Left renal pelvis (tissue), 4 donors: ENCODE results near the gene TPCN1. TPM values are rescaled to one million over a fixed set of nuclear protein-coding genes. Genes with fewer than 3 reads are reported as not detected.

Source experiments
- DNase-seq, 4 donors: peaks; one replicate each; pipeline ENCODE4 v3.0.0-alpha.2; 2013; ENCODE audit warnings: low read depth in 4 of 4, low spot score in 3 of 4
- polyA plus RNA-seq, 4 donors: library from polyadenylated mRNA; unstranded; fragments of 120-200 nt; gene quantifications; one replicate each; pipeline ENCODE4 v1.2.1, GENCODE V29; 2013; ENCODE audit not compliant: insufficient read length in 4 of 4

TPCN1 gene
- polyA plus RNA-seq, 4 donors, result 20.4 to 46.8 (median 30.1) TPM

DNA sequence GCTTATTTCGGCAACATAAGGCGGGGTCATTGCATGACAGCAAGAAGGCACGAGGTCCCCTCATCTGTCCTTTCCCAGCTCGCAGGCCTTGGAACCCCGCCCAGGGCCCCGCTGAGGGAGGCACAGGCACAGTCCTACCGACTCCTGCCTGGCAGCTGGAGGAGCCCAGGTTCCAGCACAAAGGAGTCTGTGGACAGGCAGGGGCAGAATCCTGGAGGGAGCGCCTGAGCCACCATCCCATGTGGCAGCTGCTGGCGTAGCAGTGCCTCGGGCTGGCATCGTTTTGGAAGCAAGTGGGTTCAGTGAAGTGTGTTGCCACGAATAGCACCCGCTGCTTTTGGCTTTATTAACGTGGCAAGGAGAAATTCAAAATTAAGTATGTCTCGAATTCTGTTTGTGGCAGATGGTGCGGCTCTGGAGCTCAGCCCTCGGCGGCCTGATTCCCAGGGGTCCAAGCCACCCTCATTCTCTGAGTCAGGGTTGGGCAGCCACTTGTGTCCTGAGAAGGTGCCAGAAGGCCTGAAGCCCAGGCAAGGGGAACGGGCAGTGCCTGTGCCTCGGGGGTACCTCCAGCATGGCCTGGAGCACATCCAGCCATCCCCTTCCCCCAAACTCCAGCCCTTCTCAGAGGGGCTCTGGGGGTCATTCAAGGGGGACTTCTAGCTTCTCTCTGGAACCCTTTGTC is 77.7 kb downstream of the TPCN1 start:
- no peak for DNase-seq

DNA sequence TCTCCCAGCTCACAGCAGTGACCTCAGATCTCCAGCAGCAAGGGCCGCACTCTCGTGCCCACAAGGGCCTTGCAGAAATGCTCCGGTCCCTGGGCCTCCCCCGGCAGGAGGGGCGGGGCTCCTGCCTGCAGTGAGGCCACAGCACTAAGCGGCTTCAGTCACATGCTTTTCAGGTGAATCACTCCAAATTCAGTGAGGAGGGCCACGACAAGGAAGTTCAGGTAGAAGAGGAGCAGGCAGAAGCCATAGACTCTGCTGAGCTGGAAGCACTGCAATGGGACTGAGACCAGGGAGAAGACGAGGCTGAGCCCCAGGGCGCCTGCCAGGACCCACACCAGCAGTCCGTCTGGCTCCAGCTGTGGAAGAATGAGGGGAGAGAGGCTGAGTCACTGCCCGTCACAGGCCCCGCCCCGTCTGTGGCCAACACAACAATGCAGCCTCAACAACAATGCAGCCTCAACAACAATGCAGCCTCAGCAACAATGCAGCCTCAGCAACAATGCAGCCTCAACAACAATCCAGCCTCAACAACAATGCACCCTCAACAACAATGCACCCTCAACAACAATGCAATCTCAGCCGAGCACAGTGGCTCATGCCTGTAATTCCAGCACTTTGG is 78.5 kb downstream of the TPCN1 start:
- DNase-seq, result no peak

DNA sequence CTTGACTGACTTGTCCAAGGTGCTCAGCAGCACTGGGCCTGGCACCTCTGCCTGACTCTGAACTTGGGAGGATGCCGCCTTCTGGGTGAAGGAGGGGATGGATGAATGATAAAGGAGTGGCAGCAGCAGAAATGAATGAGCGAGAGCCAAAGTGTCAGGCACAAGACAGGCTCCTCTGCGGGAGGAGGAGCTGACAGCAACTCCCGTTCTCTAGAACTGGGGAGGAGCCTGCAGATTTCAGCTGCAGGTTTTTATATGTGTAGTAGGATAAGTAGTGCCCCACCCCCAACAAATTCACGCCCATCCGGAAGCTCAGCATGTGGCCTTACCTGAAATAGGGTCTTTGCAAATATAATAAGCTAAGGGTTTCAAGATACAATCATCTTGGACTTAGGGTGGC is 80.5 kb downstream of the TPCN1 start:
- DNase-seq, result no peak

DNA sequence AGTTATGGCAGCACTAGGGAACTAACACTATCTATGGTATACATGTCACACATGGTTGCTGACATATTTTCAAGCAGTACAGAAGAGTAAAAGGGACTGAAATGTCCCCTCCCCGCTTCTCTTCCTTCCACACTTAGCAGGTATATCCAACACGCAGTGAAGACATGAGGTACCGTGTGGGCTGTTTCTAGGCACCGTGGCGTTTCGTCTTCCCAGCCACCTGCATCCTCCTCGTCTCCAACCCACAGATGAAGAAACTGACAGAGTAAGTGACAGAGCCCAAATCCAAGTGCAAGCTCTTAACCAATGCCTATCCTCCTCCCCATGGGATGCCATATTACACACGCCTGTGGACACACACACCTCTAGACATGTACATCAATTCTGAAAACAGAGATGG is 81.2 kb downstream of the TPCN1 start:
- no peak for DNase-seq

DNA sequence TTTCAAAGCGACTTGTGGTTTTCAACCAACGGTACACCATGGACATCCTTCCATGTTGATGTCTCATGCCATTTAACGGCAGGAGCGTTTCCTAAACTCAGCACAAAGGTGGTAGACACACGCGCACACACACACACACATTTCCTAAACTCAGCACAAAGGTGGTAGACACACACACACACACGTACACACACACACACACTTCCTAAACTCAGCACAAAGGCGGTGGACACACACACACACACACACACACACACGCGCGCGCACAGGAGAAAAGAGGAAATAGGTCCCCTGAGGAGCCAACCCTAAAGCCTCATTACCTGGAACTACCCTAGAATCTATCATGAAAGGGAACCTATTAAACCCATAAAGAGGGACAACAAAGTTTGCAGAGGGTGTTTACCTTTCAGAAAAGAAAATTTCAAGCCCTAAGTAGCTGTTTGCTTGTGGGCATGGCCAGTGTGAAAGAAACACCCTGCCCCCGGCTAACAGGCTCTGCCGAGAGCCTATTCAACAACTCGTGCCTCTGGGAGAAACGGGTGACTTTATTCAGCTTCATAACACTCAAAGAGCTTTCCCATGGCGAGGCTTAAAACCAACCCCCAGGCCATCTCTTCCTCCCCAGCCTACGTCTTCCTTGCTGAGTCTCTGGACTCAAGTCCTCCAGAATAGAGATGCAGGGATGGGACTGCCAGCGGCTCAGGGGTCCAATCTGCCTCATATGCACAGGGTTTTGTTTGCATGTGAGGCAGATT is 81.8 kb downstream of the TPCN1 start:
- no peak for DNase-seq

DNA sequence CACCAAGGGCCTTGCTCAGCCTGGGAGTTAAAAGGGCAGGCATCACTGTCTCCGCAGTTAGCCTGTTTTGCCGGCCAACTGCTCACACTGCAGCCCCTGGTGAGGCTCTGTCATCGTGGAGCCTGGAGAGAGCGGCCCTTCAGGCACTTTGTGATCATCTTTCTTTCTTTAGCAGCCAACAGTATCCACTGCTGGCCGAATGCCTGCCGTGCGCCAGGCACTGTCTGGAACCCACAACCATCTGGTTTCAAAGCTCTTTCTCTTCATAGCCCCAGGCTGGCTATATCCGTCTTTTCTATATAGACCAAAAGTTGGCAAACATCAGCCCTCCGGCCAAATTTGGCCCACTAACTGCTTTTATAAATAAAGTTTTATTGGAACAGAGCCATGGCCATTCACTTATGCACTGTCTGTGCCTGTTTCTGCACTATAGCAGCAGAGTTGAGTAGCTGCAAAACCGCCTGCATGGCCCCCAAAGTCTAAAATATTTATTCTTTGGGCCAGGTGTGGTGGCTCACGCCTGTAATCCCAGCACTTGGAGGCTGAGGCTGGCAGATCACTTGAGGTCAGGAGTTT is 84.1 kb downstream of the TPCN1 start:
- no peak for DNase-seq

DNA sequence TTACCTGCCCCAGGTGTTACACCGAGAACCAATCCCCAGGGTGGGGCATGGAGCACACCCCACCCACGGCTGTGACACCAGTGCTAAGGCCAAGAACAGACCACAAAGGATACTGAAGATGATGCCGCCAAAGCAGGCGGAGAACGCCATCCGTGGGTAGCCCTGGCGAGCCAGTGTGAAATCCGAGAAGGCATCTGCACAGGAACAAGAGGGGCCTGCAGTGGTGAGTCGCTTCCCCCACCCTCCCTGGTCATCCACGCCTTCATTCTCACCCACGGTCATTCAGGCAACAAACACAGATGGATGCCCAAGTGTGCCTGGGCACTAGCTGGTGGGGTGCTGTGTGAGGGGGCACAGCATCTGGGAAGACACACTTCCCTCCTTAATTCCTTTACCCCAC is 85.1 kb downstream of the TPCN1 start:
- DNase-seq, result no peak

DNA sequence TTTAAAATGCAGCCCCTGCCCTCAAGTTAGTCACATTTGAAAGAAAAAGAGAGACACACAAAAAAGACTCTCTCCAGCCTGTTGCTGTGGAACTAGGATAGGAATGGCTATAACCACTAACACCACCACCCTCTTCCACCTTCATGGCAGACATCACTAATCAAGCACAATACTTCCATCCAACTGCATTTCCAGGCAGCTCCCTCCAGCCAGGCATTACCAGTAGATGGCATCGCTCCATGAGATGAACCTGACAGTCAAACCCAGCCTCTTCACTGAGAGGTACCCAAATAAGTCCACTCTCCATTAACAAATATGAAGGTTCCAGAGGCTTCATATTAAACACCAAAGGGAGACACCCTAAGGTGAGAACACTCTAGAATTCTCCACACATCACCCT is 89.2 kb downstream of the TPCN1 start:
- DNase-seq, result no peak

DNA sequence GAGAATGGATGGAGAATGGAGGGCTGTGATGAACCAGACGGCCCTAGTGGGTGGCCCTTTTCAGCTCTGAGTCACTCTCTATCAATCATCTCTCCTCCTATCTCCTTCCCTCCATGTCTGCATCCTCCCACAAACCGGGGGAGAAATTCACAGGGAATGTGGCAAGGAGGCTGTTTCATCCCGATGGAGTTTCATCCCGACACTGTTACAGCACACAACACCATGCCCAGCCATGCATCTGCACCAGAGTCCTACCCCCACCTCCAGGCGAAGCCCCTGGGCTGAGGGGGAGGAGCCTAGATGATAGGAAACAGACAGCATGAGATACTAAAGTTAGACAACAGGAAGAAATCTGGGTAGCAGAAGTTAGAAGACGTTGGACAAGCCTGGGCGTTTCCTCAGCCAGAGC is 92.9 kb downstream of the TPCN1 start:
- DNase-seq, result no peak

DNA sequence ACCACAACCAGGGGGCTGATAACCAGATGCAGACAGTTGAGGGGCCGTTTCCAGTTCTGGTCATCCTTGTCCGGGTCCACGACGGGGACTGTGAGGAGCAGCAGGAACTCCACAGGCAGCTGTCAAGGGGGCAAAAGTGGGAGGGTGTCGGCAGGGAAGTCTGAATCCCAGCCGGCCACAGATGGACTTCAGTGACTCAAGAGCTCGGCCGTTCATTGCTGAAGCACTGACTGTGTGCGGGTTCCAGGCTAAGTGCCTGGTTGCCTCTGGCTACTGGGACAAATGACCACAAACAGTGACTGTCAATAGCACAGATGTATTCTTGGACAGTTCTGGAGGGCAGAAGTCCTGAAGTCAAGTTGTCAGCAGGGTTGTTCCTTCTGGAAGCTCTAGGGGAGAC is 94.1 kb downstream of the TPCN1 start:
- DNase-seq, result no peak

DNA sequence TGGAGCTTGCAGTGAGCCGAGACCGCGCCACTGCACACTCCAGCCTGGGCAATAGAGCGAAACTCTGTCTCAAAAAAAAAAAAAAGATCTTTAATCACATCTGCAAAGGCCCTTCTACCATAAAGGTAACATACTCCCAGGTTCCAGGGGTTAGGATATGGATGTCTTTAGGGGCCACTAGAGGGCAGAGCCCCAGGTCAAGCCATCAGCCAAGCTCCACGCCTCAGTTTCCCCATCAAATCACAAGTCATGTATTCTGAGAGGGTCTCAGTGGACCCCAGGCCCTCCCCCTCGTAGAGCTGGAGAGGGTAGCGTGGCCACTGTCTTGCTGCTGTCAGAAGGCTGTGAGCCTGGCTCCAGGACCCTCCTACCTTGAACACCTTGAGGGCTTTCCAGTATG is 94.9 kb downstream of the TPCN1 start:
- no peak for DNase-seq

DNA sequence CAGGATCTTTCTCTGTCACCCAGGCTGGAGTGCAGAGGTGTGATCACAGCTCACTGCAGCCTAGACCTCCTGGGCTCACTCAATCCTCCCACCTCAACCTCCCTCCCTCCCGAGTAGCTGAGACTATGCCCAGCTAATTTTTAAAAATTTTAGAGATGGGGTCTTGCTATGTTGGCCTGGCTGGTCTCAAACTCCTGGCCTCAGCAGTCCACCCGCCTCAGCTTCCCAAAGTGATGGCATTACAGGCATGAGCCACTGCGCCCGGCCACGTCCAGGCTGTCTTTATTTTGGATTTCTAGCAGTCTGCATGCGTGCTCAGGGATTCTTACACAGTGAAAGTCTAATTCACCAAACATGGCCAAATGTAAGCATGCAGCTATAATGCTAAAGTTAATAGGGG is 95.9 kb downstream of the TPCN1 start:
- no peak for DNase-seq

DNA sequence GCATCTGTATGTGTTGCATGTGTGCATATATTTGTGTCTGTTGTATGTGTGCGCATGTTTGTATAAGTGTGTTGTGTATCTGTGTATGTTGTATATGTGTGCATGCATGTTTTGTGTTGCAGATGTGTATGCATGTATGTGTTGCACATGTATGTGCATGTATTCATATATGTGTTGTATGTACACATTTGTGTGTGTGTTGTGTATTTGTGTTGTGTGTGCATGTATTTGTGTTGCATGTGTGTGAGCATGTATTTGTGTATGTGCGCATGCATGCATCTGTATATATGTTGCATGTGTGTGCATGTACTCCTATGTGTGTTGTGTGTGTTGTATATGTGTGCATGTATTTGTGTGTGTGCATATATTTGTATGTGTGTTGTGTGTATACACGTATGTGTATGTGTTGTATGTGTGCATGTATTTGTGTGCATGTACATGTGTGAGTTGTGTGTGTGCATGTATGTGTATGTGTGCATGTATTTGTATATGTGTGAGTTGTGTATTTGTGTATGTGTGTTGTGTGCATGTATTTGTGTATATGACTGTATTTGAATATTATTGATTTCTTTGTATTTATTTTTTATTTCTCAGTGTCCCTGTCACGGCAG is 96.9 kb downstream of the TPCN1 start:
- DNase-seq, result no peak

DNA sequence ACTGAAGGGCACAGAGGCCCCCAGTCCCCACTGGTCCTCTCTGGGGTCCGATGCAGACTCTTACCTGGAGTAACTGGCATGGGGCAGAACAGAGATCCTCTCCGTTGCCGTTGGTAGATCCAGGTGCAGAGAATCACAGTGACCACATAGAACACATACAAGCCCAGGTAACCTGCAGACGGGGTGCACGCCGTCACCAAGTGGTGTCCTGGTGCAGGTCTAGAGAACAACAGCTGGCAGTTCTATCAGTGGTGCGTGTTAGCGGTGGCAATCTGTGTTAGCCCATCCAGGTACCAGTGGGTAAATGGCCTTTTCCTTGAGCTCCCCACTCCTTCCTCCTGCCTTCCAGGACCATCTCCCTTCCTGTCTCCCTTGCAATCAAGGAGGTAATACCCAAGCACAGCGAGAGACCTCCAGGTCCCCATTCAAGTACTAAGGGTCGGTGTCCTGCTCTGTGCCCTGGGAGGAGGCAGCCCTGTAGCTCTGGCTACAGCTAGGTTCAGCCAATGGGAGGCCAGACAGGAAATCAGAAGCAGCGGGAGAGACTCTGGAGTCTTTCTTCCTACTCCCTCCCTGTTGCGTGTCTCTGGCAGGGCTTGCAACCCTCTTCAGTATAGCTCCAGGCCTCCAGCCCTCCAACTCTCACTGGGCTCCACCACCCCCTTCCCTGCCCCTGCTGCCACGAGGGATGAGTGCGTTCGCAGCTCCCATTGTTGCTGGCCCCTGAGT is 97.8 kb downstream of the TPCN1 start:
- no peak for DNase-seq

DNA sequence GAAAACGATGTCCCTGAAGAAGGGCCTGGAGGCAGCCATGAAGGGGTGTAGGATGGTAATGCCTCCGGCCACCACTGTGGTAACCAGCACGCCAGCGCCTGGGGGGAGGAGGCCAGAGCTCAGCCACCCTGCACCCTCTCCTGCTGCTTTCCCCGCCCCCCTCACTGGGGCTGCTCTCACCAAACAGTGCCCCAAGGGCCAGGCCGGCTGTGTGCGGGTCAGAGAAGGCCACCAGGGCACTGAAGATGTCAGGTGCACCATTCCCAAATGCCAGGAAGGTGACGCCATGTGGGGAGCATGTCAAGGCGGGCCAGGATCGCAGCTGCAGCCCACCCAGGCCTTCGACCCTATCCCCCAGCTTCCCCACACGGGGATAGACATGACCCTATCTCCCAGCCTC is 99.1 kb downstream of the TPCN1 start:
- DNase-seq, result no peak

DNA sequence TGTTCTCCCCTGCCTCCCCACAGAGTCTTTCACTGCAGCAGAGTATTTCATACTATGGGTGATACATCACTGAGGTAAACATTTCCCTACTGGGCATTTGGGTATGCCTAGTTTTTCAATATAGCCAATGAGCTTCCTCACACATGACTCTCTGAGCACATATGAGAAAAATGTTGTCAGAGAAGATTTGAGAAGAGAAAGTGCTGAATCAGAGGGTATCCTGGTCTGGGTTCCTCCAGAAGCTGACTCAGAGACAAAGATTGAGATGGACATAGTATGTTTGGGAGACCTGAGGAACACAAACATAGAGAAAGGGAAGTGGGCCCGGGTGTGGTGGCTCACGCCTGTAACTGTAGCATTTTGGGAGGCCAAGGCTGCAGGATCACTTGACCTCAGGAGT is 101.1 kb downstream of the TPCN1 start:
- no peak for DNase-seq

DNA sequence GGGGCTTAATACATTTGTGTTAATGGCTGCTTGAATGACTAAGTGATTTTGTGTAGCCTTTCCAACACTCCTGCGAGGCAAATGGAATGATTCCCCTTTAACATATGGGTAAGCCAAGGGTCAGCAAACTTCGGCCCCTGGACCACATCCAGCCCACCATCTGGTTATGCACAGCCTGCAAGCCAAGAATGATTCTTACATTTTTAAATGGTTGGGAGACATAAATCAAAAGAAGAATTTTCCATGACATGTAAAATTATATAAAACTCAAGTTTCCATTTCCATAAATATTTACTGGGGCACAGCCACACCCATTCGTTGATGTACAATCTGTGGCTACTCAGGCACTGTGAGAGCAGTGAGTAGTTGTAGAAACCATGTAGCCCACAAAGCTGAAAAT is 104.7 kb downstream of the TPCN1 start:
- DNase-seq, result no peak

DNA sequence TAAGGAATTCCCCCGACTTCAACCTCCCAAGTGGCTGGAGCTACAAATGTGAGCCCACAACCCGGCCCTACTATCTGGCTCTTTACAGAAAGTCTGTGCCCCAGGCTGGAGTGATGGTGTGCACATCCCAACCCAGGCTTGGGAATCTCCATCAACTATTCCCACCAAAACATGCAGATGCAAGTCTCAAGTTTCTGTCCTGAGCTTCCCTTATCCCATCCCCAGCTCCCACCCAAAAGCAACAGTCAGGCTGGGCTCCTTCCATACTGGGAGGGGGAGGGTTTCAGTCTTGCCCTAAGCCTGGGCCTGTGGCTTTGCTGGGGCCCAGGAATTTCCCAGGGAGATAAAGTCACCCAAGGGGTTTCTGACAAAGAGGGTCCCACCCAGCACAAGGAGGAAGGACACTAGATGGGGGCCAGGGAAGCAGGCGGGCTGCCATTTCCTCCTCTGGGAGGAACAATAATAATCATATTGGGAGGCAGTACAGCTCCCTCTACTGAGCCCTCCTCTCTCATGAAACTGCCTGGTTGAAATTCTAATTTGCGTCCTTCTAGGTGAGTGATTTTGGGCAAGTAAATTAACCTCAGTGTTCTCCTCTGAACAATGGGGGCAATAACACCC is 105.6 kb downstream of the TPCN1 start:
- DNase-seq, result no peak

DNA sequence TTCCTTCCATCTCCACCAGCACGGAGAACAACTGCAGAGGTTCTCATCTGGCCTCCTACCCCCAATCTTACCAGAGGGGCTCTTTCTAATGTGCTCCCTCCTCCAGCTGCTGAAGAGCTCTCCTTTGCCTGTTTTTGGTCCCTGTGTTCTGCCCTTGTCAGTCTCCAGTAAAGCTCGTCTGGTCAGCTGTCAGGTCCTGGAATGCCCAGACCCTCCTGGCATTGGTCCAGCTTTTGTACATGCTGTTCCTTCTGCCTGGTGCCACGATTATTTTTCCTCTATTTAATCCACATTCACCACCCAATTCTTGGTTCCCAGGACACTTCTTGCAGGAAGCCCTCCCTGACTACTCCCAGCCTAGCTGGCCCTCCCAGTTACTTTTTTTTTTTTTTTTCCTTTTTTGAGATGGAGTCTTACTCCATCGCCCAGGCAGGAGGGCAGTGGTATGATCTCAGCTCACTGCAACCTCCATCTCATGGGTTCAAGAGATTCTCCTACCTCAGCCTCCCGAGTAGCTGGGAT is 107.2 kb downstream of the TPCN1 start:
- DNase-seq, result no peak
